ENCODE results near the gene TMEM30B.

The TMEM30B gene

DNA sequence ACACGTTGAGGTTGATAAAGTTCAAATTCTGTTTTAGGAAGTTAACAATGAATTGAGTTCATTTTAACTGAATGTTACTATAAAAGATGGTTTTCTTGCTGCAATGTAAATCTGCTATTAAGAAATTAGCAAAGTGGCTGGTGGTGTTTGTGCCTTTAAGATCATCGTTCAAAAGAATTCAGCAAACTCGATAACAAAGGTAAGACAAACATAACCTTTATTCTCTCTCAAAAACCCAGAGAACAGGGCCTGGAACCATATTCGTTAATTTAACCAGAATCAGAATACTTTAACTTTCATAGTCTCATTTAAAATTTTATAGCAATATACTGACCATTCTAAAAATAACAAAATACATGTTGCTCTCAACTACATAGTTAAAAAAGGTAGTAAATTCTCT, 3.4 kb downstream of the TMEM30B start:
- no peak for DNase-seq (ENCODE audit: low read depth, low spot score)
- TF ChIP-seq, protein P1, sequence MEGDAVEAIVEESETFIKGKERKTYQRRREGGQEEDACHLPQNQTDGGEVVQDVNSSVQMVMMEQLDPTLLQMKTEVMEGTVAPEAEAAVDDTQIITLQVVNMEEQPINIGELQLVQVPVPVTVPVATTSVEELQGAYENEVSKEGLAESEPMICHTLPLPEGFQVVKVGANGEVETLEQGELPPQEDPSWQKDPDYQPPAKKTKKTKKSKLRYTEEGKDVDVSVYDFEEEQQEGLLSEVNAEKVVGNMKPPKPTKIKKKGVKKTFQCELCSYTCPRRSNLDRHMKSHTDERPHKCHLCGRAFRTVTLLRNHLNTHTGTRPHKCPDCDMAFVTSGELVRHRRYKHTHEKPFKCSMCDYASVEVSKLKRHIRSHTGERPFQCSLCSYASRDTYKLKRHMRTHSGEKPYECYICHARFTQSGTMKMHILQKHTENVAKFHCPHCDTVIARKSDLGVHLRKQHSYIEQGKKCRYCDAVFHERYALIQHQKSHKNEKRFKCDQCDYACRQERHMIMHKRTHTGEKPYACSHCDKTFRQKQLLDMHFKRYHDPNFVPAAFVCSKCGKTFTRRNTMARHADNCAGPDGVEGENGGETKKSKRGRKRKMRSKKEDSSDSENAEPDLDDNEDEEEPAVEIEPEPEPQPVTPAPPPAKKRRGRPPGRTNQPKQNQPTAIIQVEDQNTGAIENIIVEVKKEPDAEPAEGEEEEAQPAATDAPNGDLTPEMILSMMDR (IDR thresholded peaks at IDR 0.05; ENCODE audit: insufficient read depth, low read length, missing control alignments) = no peak
- CTCF ChIA-PET = interaction anchor here (1.1 to 9.1 kb wide), 3 partner anchors 9 to 654 kb away, joined by 3 to 90 read pairs (median 10); no protein-coding TSS in a partner anchor
- POLR2A ChIA-PET = no interaction called here
- no peak overlapping the region for H3K4me3 ChIP-seq (ENCODE audit: low read depth, low read length)

DNA sequence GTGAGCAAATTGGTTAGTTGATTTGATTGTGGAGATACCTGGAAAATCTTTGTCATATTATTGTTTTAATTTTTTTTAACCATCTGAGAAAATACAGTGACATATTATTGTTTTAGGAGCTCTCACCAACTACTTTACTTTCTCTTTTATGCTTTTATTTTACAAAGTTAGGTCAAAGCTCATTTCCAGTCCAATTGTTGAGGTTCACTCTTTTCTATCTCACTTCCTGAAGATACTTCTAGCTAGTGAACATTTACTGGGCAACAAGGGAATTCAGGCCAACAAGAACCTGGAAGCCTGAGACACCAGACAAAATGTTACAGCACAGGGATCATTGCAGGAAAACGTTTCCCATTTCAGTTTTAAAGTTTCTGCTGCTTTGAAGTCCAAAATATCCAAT, 3.9 kb downstream of the TMEM30B start:
- ChIA-PET POLR2A (no interaction called here), CTCF (interaction anchor here (0.7 to 9.1 kb wide), 3 partner anchors 9 to 654 kb away, joined by 3 to 90 read pairs (median 3); no protein-coding TSS in a partner anchor)
- no peak overlapping the region for H3K4me3 ChIP-seq (ENCODE audit: low read depth, low read length)
- TF ChIP-seq, protein P1 (IDR thresholded peaks at IDR 0.05; ENCODE audit: insufficient read depth, low read length, missing control alignments) = no peak
- no peak for DNase-seq (ENCODE audit: low read depth, low spot score)

DNA sequence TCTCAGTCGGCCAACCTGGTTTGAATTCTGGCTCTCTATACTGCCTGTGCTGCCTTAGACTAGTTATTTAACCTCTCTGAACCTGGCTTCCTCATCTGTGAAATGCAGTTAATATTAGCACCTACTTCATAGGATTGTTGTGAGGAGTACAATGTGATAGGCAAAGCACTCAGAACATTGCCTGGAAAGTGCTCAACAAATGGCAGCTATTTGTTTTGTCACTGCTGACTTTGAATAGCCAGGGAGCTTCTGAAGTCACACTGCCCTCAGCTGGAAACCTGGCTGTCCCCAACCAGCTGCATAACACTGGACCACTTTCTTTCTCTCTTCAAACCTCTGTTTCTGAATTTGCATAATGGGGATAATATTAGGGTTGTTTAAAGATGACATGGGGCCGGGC, 9.6 kb downstream of the TMEM30B start:
- TF ChIP-seq, protein P1 (IDR thresholded peaks at IDR 0.05; ENCODE audit: insufficient read depth, low read length, missing control alignments) = no peak
- no peak for DNase-seq (ENCODE audit: low read depth, low spot score)
- no peak overlapping the region for H3K4me3 ChIP-seq (ENCODE audit: low read depth, low read length)
- POLR2A ChIA-PET = no interaction called here
- CTCF ChIA-PET = interaction anchor here (1.7 to 6.8 kb wide), 2 partner anchors 10 to 25 kb away, joined by 4 to 90 read pairs; partner anchors contain the start of gene TMEM30B

DNA sequence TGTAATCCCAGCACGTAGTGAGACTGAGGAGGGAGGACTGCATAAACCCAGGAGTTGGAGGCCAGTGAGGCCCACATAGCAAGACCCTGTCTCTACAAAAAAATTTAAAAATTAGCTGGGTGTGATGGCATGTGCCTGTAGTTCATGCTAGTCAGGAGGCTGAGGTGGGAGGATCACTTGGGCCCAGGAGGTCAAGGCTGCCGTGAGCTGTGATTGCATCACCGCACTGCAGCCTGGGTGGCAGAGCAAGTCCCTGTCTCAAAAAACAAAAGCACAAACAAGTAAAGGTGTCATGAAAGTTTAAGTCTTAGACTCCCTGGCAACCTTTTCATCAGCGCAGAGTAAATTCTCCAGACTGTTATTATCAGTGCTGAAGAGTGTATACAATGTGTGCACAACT, 10.4 kb downstream of the TMEM30B start:
- POLR2A ChIA-PET = no interaction called here

DNA sequence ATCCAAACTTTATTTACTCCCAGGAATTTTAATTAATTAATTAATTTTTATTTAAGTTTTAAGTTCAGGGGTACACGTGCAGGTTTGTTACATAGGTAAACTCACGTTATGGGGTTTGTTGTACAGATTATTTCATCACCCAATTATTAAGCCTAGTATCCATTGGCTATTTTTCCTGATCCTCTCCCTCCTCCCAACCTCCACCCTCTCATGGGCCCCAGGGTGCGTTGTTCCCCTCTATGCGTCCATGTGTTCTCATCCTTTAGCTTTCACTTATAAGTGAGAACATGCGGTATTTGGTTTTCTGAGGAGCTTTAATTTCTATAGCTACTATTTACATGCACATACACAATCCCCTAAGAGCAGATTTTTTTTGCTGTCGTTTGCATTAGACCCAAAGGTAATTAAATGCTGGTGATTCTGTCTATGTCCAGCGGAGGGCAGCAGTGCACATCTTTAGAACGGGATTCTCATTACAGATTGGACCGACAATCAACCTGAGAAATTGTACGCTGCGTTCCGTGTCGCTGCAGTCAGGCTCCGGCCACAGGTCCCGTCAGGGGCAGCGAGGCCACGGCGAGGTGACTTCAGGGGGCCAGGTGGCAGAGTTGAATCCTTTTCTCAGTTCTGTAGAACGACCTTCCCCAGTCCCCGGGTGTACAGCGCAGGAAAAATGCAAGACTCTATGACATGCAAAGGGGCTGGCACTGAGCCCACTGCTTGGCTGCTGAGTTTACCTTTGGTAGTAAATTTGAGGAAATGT, 11.6 kb downstream of the TMEM30B start:
- peak overlapping the region; percentile 59 for H3K4me3 ChIP-seq (ENCODE audit: low read depth, low read length)
- TF ChIP-seq, protein P1 (IDR thresholded peaks at IDR 0.05; ENCODE audit: insufficient read depth, low read length, missing control alignments) = peak; percentile 67
- ChIA-PET POLR2A (no interaction called here), CTCF (interaction anchor here (0.6 to 6.8 kb wide), 18 partner anchors 8 to 922 kb away, joined by 3 to 90 read pairs (median 4); partner anchors contain the start of gene TMEM30B)
- DNase-seq (ENCODE audit: low read depth, low spot score) = no peak

More for the DNA sequence above, 10.4 kb downstream of the TMEM30B start:
- DNase-seq (ENCODE audit: low read depth, low spot score) = no peak
- TF ChIP-seq, protein P1 (IDR thresholded peaks at IDR 0.05; ENCODE audit: insufficient read depth, low read length, missing control alignments) = no peak
- CTCF ChIA-PET = interaction anchor here (0.7 to 6.8 kb wide), 7 partner anchors 11 to 920 kb away, joined by 3 to 90 read pairs (median 4); partner anchors contain the start of gene TMEM30B
- H3K4me3 ChIP-seq (ENCODE audit: low read depth, low read length) = no peak overlapping the region

DNA sequence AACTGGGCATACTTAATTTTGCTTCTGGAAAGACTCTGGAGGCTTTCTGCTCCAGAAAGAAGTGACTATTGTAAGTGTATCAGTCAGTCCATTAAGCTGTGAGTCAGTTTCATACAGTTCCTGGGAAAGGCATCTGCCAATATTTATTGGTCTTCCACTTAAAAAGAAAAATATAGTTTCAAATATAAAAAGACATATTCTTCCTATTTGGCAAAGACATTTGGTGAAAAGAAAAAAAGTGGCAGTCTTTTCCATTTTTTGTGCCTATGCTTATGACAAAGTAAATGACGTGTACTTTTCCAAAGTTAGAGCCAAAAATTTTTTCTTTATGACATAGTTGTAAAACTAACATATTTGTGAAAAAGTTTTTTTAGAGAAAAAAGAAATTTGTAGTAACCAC, 12.3 kb downstream of the TMEM30B start:
- CTCF ChIA-PET = interaction anchor here (0.6 to 6.8 kb wide), 22 partner anchors 8 to 921 kb away, joined by 3 to 90 read pairs (median 4); partner anchors contain the start of gene TMEM30B

More for the DNA sequence above, 12.3 kb downstream of the TMEM30B start:
- no peak overlapping the region for H3K4me3 ChIP-seq (ENCODE audit: low read depth, low read length)
- TF ChIP-seq, protein P1 (IDR thresholded peaks at IDR 0.05; ENCODE audit: insufficient read depth, low read length, missing control alignments) = no peak
- POLR2A ChIA-PET = no interaction called here
- DNase-seq (ENCODE audit: low read depth, low spot score) = no peak
